Measurements from ENCODE around the gene KCNH3.

- TF ChIP-seq CTCF (conservative IDR thresholded peaks at IDR 0.05 in 1 of 2, IDR thresholded peaks at IDR 0.05 in 1 of 2; ENCODE audit: low read depth in 1 of 2, low read length in 2 of 2) (no peak), EZH2 (IDR thresholded peaks at IDR 0.05; ENCODE audit: low read length, missing control alignments) (no peak)
Observed at GRCh38 chr12:49598527-49598926, 59.7 kb downstream of the KCNH3 start.
